ENCODE data around the gene PTPRN2. TPM values are rescaled to one million over a fixed set of nuclear protein-coding genes. Genes with fewer than 3 reads are reported as not detected.

The PTPRN2 gene
- total and polyA plus RNA-seq, 2 of the 13 experiments (the other 11 are each of a cell fraction or from before 2014, with no cell fraction given), result 2.5 to 24.2 TPM

- TF ChIP-seq ZFP36 (IDR thresholded peaks at IDR 0.05; ENCODE audit: borderline replicate concordance, low read depth, low read length, partially characterized antibody) (no peak), NFE2 (CRISPR knock-in tag; IDR thresholded peaks at IDR 0.05) (no peak), ZBTB14 (CRISPR knock-in tag; IDR thresholded peaks at IDR 0.05) (no peak), SIX1 (CRISPR knock-in tag; IDR thresholded peaks at IDR 0.05; ENCODE audit: borderline replicate concordance) (no peak), GPBP1L1 (CRISPR knock-in tag; IDR thresholded peaks at IDR 0.05) (no peak), KDM1A (CRISPR knock-in tag; IDR thresholded peaks at IDR 0.05) (no peak), CEBPB (IDR thresholded peaks at IDR 0.05; ENCODE audit: borderline replicate concordance, low read depth, low read length) (peak; percentile 78), ISL2 (CRISPR knock-in tag; IDR thresholded peaks at IDR 0.05) (no peak), ZNF724P (CRISPR knock-in tag; IDR thresholded peaks at IDR 0.05; ENCODE audit: borderline replicate concordance) (no peak), RXRA (CRISPR knock-in tag; IDR thresholded peaks at IDR 0.05) (peak; percentile 67), HNF1B (CRISPR knock-in tag; IDR thresholded peaks at IDR 0.05) (no peak), TARDBP (CRISPR knock-in tag; IDR thresholded peaks at IDR 0.05) (no peak), ZNF207 (IDR thresholded peaks at IDR 0.05; ENCODE audit: borderline replicate concordance) (no peak), ZNF367 (CRISPR knock-in tag; IDR thresholded peaks at IDR 0.05; ENCODE audit: borderline replicate concordance) (no peak), ZNF567 (CRISPR knock-in tag; IDR thresholded peaks at IDR 0.05; ENCODE audit: borderline replicate concordance) (no peak), EZH2 (conservative IDR thresholded peaks at IDR 0.05; ENCODE audit: low read depth, low read length) (no peak), ZNF879 (CRISPR knock-in tag; IDR thresholded peaks at IDR 0.05) (no peak), NCOA2 (CRISPR knock-in tag; IDR thresholded peaks at IDR 0.05) (0 out of 2 replicates have a peak, but pooled peaks have one; percentile 16), MNT (IDR thresholded peaks at IDR 0.05) (no peak), ZMYM3 (CRISPR knock-in tag; IDR thresholded peaks at IDR 0.05) (peak; percentile 48; the same call in 1 of the 2 replicates), ZNF326 (CRISPR knock-in tag; IDR thresholded peaks at IDR 0.05; ENCODE audit: borderline replicate concordance) (no peak), ZNF33A (CRISPR knock-in tag; IDR thresholded peaks at IDR 0.05; ENCODE audit: borderline replicate concordance) (no peak)
Observed at GRCh38 chr7:158591944-158592343, 4.3 kb upstream of the PTPRN2 start (continued).
